ENCODE data around the gene PDCL2. TPM values are rescaled to one million over a fixed set of nuclear protein-coding genes. Genes with fewer than 3 reads are reported as not detected.

Gene PDCL2
- total and polyA plus RNA-seq, 10 of the 15 experiments (the other 5 are each of a cell fraction or from before 2014, with no cell fraction given): not detected

DNA sequence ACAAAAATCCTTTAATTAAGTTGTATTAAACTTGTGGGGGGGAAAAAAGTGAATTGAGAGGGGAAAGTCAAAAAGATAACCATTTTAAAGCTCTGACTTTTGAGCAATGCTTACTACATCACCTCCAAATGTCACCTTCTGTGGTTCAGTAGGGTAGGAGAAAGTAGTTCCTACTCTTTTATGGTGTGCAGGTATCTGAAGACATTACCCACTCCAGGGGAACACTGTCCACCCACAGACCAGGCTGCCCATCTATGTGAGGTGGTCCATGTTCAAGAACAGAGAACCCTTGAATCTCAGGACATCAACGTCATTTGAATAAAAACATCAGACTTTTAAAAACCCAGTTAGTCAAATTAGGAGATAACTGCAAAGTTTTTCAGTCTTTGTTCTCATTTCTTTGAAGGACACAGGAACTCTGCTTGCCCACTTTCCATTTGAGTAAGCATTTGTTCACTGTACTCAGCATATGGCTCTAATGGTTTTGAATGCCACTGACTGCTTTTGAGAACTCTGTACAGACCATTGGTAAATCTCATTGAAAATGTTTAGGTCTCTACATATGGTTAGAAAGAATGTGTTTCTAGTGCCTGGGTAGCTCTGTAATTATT is 25.6 kb upstream of the PDCL2 start (continued):
- TF ChIP-seq IRF4 (IDR thresholded peaks at IDR 0.05; ENCODE audit: low read depth, low read length): peak; percentile 87
- TF ChIP-seq RUNX3 (IDR thresholded peaks at IDR 0.05; ENCODE audit: low read length): peak; percentile 22; the same call in 1 of the 2 replicates

DNA sequence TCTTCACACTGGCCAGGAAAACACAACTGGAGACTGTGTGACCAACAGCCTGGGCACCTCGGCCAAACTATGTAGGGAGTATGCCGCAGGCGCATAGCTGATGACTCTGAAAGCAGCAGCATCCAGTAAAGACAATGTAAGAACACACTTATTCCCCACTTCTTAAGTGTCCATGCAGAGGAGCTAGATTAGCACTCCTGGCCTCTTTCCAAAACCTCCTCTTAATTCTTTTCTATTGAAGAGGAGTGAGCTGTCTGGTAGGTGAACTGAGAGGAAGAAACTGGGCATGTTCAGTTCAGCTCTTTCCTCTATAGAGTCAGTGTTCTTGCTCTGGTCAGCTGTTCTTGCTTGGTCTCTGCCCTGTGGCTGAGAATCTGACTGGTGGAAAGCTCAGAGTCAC is 23.0 kb upstream of the PDCL2 start:
- TF ChIP-seq RB1 (IDR thresholded peaks at IDR 0.05; ENCODE audit: borderline replicate concordance) (no peak), FOXK2 (IDR thresholded peaks at IDR 0.05) (no peak), POLR2A (IDR thresholded peaks at IDR 0.05; ENCODE audit: low read depth, low read length) (no peak), MYC (IDR thresholded peaks at IDR 0.05; ENCODE audit: insufficient read depth, insufficient read length, insufficient replicate concordance, low read length, severe bottlenecking) (no peak), PML (IDR thresholded peaks at IDR 0.05; ENCODE audit: low read length) (no peak), IKZF1 (conservative IDR thresholded peaks at IDR 0.05) (no peak), ZSCAN29 (IDR thresholded peaks at IDR 0.05) (no peak), HDGF (IDR thresholded peaks at IDR 0.05) (no peak), KDM1A (IDR thresholded peaks at IDR 0.05; ENCODE audit: borderline replicate concordance) (no peak), SMAD1 (IDR thresholded peaks at IDR 0.05; ENCODE audit: low read depth, partially characterized antibody) (no peak), LARP7 (IDR thresholded peaks at IDR 0.05) (no peak), ASH2L (IDR thresholded peaks at IDR 0.05; ENCODE audit: borderline replicate concordance, low read depth) (no peak), RAD21 (IDR thresholded peaks at IDR 0.05; ENCODE audit: insufficient read depth, low read depth, low read length) (no peak)
- TF ChIP-seq, protein P1, sequence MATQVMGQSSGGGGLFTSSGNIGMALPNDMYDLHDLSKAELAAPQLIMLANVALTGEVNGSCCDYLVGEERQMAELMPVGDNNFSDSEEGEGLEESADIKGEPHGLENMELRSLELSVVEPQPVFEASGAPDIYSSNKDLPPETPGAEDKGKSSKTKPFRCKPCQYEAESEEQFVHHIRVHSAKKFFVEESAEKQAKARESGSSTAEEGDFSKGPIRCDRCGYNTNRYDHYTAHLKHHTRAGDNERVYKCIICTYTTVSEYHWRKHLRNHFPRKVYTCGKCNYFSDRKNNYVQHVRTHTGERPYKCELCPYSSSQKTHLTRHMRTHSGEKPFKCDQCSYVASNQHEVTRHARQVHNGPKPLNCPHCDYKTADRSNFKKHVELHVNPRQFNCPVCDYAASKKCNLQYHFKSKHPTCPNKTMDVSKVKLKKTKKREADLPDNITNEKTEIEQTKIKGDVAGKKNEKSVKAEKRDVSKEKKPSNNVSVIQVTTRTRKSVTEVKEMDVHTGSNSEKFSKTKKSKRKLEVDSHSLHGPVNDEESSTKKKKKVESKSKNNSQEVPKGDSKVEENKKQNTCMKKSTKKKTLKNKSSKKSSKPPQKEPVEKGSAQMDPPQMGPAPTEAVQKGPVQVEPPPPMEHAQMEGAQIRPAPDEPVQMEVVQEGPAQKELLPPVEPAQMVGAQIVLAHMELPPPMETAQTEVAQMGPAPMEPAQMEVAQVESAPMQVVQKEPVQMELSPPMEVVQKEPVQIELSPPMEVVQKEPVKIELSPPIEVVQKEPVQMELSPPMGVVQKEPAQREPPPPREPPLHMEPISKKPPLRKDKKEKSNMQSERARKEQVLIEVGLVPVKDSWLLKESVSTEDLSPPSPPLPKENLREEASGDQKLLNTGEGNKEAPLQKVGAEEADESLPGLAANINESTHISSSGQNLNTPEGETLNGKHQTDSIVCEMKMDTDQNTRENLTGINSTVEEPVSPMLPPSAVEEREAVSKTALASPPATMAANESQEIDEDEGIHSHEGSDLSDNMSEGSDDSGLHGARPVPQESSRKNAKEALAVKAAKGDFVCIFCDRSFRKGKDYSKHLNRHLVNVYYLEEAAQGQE (IDR thresholded peaks at IDR 0.05; ENCODE audit: low read depth, low read length): no peak
- TF ChIP-seq, protein P2, sequence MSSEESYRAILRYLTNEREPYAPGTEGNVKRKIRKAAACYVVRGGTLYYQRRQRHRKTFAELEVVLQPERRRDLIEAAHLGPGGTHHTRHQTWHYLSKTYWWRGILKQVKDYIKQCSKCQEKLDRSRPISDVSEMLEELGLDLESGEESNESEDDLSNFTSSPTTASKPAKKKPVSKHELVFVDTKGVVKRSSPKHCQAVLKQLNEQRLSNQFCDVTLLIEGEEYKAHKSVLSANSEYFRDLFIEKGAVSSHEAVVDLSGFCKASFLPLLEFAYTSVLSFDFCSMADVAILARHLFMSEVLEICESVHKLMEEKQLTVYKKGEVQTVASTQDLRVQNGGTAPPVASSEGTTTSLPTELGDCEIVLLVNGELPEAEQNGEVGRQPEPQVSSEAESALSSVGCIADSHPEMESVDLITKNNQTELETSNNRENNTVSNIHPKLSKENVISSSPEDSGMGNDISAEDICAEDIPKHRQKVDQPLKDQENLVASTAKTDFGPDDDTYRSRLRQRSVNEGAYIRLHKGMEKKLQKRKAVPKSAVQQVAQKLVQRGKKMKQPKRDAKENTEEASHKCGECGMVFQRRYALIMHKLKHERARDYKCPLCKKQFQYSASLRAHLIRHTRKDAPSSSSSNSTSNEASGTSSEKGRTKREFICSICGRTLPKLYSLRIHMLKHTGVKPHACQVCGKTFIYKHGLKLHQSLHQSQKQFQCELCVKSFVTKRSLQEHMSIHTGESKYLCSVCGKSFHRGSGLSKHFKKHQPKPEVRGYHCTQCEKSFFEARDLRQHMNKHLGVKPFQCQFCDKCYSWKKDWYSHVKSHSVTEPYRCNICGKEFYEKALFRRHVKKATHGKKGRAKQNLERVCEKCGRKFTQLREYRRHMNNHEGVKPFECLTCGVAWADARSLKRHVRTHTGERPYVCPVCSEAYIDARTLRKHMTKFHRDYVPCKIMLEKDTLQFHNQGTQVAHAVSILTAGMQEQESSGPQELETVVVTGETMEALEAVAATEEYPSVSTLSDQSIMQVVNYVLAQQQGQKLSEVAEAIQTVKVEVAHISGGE (CRISPR knock-in tag; IDR thresholded peaks at IDR 0.05): no peak
- Histone ChIP-seq H3K4me2 (ENCODE audit: control insufficient read depth, insufficient read depth) (no peak overlapping the region), H4K20me1 (ENCODE audit: control insufficient read depth, insufficient read depth) (no peaks in the 10 kb centered on the region), H3K36me3 (ENCODE audit: control insufficient read depth in 2 of 2, insufficient read depth in 2 of 2, low read length in 1 of 2) (no peaks in the 10 kb centered on the region), H3K9ac (ENCODE audit: control insufficient read depth, insufficient read depth, low read length) (no peak overlapping the region), H2AFZ (ENCODE audit: control insufficient read depth, low read depth, low read length) (no peak overlapping the region), H3K4me3 (no peak overlapping the region), H3K9me3 (replicated peaks; ENCODE audit: control insufficient read depth, insufficient read depth, low read length) (no peaks in the 10 kb centered on the region), H3K79me2 (ENCODE audit: control insufficient read depth, insufficient read depth, low read length) (no peaks in the 10 kb centered on the region), H3K4me1 (ENCODE audit: control insufficient read depth, insufficient read depth, low read length) (peaks cover 3% of the 10 kb centered on the region; the same call in 1 of the 2 replicates), H3K27me3 (replicated peaks in 1 of 2; ENCODE audit: control insufficient read depth in 2 of 2, insufficient read depth in 2 of 2, low read length in 1 of 2) (peaks cover 0 to 3% of the 10 kb centered on the region in 2 experiments; a peak in 1 of 4 replicates), H3K27ac (ENCODE audit: control insufficient read depth, insufficient read depth) (no peak overlapping the region)
- CTCF ChIA-PET: no interaction called here
- no TSS peak for BruUV-seq (replicated peaks)
- SMC1A ChIA-PET (ENCODE audit: uncharacterized antibody, unreplicated experiment): no interaction called here
- 70% methylated on average over 3 of the region's 3 CpGs for WGBS (ENCODE audit: insufficient coverage, insufficient replicate concordance, low lambda C conversion rate, missing lambda C conversion rate)
- intact Hi-C loops (cut with micrococcal nuclease; ENCODE audit: unreplicated experiment) (no loop called here), in situ Hi-C loops (cut with MboI) (no loop called here)
- ATAC-seq (no peak), DNase-seq (ENCODE audit: low read depth, low spot score) (no peak), FAIRE-seq (no peak)
- POLR2A ChIA-PET: no interaction called here
- RAD21 ChIA-PET (ENCODE audit: unreplicated experiment): no interaction called here
